Measurements from ENCODE around the gene C17orf107. TPM values are rescaled to one million over a fixed set of nuclear protein-coding genes. Genes with fewer than 3 reads are reported as not detected.

Gene C17orf107
- total and polyA plus RNA-seq, 2 of the 13 experiments (the other 11 are each of a cell fraction or from before 2014, with no cell fraction given) = 0.20 to 0.59 TPM

DNA sequence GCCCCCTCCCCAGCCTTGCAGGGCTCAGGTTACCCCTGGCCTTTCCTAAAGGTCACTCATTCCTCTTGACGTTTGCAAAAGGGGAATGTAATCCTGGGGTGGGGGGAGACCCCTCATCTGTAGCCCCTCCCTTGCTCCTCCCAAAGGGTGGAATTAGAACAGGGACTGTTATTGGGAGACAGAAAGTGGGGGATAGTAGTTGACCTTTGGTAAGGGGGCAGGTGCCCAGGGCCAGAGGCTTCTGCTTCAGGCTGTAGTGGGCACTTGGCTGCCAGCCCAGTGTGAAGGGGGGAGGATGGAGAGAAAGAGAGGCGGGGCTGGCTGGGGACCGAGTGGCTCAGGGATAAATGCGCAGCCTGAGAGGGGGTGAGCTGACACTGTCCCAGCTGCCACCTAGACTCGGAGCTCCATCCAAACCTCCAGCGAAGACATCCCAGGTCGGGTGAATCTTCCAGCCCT is 51.4 kb downstream of the C17orf107 start, which contains the start of gene ENO3 (continued):
- TF ChIP-seq, protein P1, sequence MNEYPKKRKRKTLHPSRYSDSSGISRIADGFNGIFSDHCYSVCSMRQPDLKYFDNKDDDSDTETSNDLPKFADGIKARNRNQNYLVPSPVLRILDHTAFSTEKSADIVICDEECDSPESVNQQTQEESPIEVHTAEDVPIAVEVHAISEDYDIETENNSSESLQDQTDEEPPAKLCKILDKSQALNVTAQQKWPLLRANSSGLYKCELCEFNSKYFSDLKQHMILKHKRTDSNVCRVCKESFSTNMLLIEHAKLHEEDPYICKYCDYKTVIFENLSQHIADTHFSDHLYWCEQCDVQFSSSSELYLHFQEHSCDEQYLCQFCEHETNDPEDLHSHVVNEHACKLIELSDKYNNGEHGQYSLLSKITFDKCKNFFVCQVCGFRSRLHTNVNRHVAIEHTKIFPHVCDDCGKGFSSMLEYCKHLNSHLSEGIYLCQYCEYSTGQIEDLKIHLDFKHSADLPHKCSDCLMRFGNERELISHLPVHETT (CRISPR knock-in tag; conservative IDR thresholded peaks at IDR 0.05) = no peak; the same call in 1 of the 2 replicates
- TF ChIP-seq PLRG1 (conservative IDR thresholded peaks at IDR 0.05) (no peak), ZNF839 (CRISPR knock-in tag; IDR thresholded peaks at IDR 0.05; ENCODE audit: borderline replicate concordance) (no peak), PHF21A (CRISPR knock-in tag; IDR thresholded peaks at IDR 0.05) (peak; percentile 66), ZMYM4 (CRISPR knock-in tag; IDR thresholded peaks at IDR 0.05) (no peak), PCBP1 (IDR thresholded peaks at IDR 0.05; ENCODE audit: borderline replicate concordance, low read depth, low read length) (no peak), YY1 (IDR thresholded peaks at IDR 0.05; ENCODE audit: insufficient read depth, insufficient replicate concordance, low read depth, low read length) (no peak), XRCC5 (optimal IDR thresholded peaks at IDR 0.05; ENCODE audit: low read length) (no peak), SRY (CRISPR knock-in tag; IDR thresholded peaks at IDR 0.05) (no peak), SMAD9 (CRISPR knock-in tag; IDR thresholded peaks at IDR 0.05) (no peak), SKI (IDR thresholded peaks at IDR 0.05; ENCODE audit: partially characterized antibody) (no peak), NKX3-1 (CRISPR knock-in tag; IDR thresholded peaks at IDR 0.05) (no peak), ZNF841 (CRISPR knock-in tag; IDR thresholded peaks at IDR 0.05; ENCODE audit: borderline replicate concordance) (no peak), ZNF558 (CRISPR knock-in tag; IDR thresholded peaks at IDR 0.05; ENCODE audit: borderline replicate concordance) (no peak), HOXA9 (CRISPR knock-in tag; IDR thresholded peaks at IDR 0.05; ENCODE audit: borderline replicate concordance) (no peak), TSC22D2 (CRISPR knock-in tag; IDR thresholded peaks at IDR 0.05; ENCODE audit: borderline replicate concordance) (no peak)
- TF ChIP-seq, protein P2, sequence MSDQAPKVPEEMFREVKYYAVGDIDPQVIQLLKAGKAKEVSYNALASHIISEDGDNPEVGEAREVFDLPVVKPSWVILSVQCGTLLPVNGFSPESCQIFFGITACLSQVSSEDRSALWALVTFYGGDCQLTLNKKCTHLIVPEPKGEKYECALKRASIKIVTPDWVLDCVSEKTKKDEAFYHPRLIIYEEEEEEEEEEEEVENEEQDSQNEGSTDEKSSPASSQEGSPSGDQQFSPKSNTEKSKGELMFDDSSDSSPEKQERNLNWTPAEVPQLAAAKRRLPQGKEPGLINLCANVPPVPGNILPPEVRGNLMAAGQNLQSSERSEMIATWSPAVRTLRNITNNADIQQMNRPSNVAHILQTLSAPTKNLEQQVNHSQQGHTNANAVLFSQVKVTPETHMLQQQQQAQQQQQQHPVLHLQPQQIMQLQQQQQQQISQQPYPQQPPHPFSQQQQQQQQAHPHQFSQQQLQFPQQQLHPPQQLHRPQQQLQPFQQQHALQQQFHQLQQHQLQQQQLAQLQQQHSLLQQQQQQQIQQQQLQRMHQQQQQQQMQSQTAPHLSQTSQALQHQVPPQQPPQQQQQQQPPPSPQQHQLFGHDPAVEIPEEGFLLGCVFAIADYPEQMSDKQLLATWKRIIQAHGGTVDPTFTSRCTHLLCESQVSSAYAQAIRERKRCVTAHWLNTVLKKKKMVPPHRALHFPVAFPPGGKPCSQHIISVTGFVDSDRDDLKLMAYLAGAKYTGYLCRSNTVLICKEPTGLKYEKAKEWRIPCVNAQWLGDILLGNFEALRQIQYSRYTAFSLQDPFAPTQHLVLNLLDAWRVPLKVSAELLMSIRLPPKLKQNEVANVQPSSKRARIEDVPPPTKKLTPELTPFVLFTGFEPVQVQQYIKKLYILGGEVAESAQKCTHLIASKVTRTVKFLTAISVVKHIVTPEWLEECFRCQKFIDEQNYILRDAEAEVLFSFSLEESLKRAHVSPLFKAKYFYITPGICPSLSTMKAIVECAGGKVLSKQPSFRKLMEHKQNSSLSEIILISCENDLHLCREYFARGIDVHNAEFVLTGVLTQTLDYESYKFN (CRISPR knock-in tag; conservative IDR thresholded peaks at IDR 0.05) = peak; percentile 78
- TF ChIP-seq, protein P3, sequence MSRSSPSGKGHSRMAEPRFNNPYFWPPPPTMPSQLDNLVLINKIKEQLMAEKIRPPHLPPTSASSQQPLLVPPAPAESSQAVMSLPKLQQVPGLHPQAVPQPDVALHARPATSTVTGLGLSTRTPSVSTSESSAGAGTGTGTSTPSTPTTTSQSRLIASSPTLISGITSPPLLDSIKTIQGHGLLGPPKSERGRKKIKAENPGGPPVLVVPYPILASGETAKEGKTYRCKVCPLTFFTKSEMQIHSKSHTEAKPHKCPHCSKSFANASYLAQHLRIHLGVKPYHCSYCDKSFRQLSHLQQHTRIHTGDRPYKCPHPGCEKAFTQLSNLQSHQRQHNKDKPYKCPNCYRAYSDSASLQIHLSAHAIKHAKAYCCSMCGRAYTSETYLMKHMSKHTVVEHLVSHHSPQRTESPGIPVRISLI (CRISPR knock-in tag; IDR thresholded peaks at IDR 0.05; ENCODE audit: borderline replicate concordance) = no peak
- TF ChIP-seq, protein P4, sequence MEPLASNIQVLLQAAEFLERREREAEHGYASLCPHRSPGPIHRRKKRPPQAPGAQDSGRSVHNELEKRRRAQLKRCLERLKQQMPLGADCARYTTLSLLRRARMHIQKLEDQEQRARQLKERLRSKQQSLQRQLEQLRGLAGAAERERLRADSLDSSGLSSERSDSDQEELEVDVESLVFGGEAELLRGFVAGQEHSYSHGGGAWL (CRISPR knock-in tag; IDR thresholded peaks at IDR 0.05) = no peak
- TF ChIP-seq, protein P5, sequence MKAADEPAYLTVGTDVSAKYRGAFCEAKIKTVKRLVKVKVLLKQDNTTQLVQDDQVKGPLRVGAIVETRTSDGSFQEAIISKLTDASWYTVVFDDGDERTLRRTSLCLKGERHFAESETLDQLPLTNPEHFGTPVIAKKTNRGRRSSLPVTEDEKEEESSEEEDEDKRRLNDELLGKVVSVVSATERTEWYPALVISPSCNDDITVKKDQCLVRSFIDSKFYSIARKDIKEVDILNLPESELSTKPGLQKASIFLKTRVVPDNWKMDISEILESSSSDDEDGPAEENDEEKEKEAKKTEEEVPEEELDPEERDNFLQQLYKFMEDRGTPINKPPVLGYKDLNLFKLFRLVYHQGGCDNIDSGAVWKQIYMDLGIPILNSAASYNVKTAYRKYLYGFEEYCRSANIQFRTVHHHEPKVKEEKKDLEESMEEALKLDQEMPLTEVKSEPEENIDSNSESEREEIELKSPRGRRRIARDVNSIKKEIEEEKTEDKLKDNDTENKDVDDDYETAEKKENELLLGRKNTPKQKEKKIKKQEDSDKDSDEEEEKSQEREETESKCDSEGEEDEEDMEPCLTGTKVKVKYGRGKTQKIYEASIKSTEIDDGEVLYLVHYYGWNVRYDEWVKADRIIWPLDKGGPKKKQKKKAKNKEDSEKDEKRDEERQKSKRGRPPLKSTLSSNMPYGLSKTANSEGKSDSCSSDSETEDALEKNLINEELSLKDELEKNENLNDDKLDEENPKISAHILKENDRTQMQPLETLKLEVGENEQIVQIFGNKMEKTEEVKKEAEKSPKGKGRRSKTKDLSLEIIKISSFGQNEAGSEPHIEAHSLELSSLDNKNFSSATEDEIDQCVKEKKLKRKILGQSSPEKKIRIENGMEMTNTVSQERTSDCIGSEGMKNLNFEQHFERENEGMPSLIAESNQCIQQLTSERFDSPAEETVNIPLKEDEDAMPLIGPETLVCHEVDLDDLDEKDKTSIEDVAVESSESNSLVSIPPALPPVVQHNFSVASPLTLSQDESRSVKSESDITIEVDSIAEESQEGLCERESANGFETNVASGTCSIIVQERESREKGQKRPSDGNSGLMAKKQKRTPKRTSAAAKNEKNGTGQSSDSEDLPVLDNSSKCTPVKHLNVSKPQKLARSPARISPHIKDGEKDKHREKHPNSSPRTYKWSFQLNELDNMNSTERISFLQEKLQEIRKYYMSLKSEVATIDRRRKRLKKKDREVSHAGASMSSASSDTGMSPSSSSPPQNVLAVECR (CRISPR knock-in tag; IDR thresholded peaks at IDR 0.05; ENCODE audit: borderline replicate concordance) = peak; percentile 60; the same call in 1 of the 2 replicates

Data from HepG2 (cell line).